Lung (tissue), 12 donors: Measurements from ENCODE around the gene CPT1A. TPM values are rescaled to one million over a fixed set of nuclear protein-coding genes. Genes with fewer than 3 reads are reported as not detected.
"Not testable (repeated sequence)": the region's sequence is repeated elsewhere in the genome, so short reads cannot be mapped to it uniquely, and the experiment has no call there.

Experiments used
- ATAC-seq: fragments of 200-7000 bp; cut with Tn5 transposase; one replicate; pipeline ENCODE4 v1.9.1; 2020; ENCODE audit warnings: moderate number of reproducible peaks; ENCODE audit not compliant: insufficient read depth, low FRiP score
- DNase-seq, 3 donors: peaks; one replicate each; pipeline ENCODE4 v3.0.0-alpha.2; 2013 to 2017
- H3K27ac ChIP-seq, 2 donors: one replicate each; pipeline ENCODE4 v1.5.1; 2013; ENCODE audit warnings: mild to moderate bottlenecking in 2 of 2, moderate library complexity in 2 of 2, control low read depth in 1 of 2, inconsistent platforms in 1 of 2, low read depth in 1 of 2, low read length in 1 of 2
- H3K27me3 ChIP-seq, 3 donors: one replicate each; pipeline ENCODE4 v1.5.1; 2013; ENCODE audit warnings: low read length in 2 of 3; ENCODE audit not compliant: control insufficient read depth in 3 of 3, insufficient read depth in 3 of 3
- H3K36me3 ChIP-seq, 4 donors: one replicate each; pipeline ENCODE4 v1.5.1; 2013; ENCODE audit warnings: low read length in 4 of 4, mild to moderate bottlenecking in 1 of 4, moderate library complexity in 1 of 4; ENCODE audit not compliant: control insufficient read depth in 4 of 4, insufficient read depth in 4 of 4
- H3K4me1 ChIP-seq, 5 donors: one replicate each; pipeline ENCODE4 v1.5.1; 2013; ENCODE audit warnings: low read length in 5 of 5, mild to moderate bottlenecking in 2 of 5, moderate library complexity in 1 of 5; ENCODE audit not compliant: control insufficient read depth in 5 of 5, insufficient read depth in 5 of 5
- H3K4me3 ChIP-seq: one replicate; pipeline ENCODE4 v1.5.1; 2013; ENCODE audit warnings: mild to moderate bottlenecking, control low read depth, moderate library complexity
- H3K9ac ChIP-seq, 2 donors: one replicate each; pipeline ENCODE4 v1.5.1; 2013; ENCODE audit warnings: low read length in 2 of 2, control low read depth in 1 of 2; ENCODE audit not compliant: insufficient read depth in 1 of 2
- H3K9me3 ChIP-seq, 4 donors: one replicate each; pipeline ENCODE4 v1.5.1; 2013; ENCODE audit warnings: low read length in 3 of 4, mild to moderate bottlenecking in 1 of 4, moderate library complexity in 1 of 4; ENCODE audit not compliant: control insufficient read depth in 4 of 4, insufficient read depth in 3 of 4
- WGBS, 2 donors: extraction: QIAGEN DNeasy Blood & Tissue Kit; methylation state at CpG; one replicate each; pipeline ENCODE4 v1.1.7; 2013; 5-methylcytosine and 5-hydroxymethylcytosine counted together
- polyA plus RNA-seq, 2 donors: library from polyadenylated mRNA; stranded (reverse); fragments of 200-250 nt; gene quantifications; one replicate each; pipeline ENCODE4 v1.2.1, GENCODE V29; 2013
- total RNA-seq, 2 donors: library from RNA; depleted of rRNA in 1 of 2; stranded (reverse); fragments of >200 nt in 1 of 2; gene quantifications; one replicate each; pipeline ENCODE4 v1.2.1, GENCODE V29; 2014 to 2021
- TF ChIP-seq, protein P1 (sequence below): IDR thresholded peaks from 2 replicates; pipeline ENCODE4 v1.5.1; 2012; ENCODE audit warnings: mild to moderate bottlenecking; ENCODE audit errors: control extremely low read depth, extremely low read depth
- donor health status: control.
- donor health status: control.
- donor health status: Bipolar disorder and iron deficiency.
- donor health status: healthy.
- donor health status: DM: yes; HTN: yes; CAD: no.

CPT1A gene
- total and polyA plus RNA-seq, 4 donors = 17.0 to 51.7 (median 18.4) TPM

DNA sequence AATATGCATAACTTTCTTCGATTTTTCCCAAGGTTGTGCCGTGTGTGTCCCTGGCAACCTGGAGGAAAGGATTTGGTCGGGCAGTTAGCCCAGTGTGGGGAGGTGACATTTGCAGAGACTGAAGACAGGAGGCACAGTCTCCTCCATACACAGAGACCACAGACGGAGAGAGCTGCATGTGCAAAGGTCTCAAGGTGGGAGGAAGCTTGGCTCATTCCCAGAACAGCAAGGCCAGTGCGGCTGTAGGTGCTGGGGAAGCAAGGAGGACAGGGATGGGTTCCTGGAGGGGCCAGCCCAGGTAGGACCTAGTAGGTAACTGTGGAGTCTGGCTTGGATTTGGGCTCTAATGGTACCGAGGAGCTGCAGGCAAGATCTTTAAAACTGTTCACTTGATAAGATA, 20.7 kb upstream of the CPT1A start:
- 80 to 96% methylated on average over 6 of the region's 6 CpGs for WGBS, 2 donors
- no peaks in the 10 kb centered on the region for H3K36me3 ChIP-seq
- no peaks in the 10 kb centered on the region for H3K27me3 ChIP-seq
- TF ChIP-seq, protein P1, sequence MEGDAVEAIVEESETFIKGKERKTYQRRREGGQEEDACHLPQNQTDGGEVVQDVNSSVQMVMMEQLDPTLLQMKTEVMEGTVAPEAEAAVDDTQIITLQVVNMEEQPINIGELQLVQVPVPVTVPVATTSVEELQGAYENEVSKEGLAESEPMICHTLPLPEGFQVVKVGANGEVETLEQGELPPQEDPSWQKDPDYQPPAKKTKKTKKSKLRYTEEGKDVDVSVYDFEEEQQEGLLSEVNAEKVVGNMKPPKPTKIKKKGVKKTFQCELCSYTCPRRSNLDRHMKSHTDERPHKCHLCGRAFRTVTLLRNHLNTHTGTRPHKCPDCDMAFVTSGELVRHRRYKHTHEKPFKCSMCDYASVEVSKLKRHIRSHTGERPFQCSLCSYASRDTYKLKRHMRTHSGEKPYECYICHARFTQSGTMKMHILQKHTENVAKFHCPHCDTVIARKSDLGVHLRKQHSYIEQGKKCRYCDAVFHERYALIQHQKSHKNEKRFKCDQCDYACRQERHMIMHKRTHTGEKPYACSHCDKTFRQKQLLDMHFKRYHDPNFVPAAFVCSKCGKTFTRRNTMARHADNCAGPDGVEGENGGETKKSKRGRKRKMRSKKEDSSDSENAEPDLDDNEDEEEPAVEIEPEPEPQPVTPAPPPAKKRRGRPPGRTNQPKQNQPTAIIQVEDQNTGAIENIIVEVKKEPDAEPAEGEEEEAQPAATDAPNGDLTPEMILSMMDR = no peak
- no peak overlapping the region for H3K27ac ChIP-seq
- DNase-seq (no peak), ATAC-seq (no peak)
- no peak overlapping the region for H3K4me3 ChIP-seq
- peaks cover 0 to 2% (median 0%) of the 10 kb centered on the region in 5 donors for H3K4me1 ChIP-seq
- peaks cover 0 to 3% (median 1%) of the 10 kb centered on the region in 4 donors for H3K9me3 ChIP-seq
- H3K9ac ChIP-seq = no peak overlapping the region

DNA sequence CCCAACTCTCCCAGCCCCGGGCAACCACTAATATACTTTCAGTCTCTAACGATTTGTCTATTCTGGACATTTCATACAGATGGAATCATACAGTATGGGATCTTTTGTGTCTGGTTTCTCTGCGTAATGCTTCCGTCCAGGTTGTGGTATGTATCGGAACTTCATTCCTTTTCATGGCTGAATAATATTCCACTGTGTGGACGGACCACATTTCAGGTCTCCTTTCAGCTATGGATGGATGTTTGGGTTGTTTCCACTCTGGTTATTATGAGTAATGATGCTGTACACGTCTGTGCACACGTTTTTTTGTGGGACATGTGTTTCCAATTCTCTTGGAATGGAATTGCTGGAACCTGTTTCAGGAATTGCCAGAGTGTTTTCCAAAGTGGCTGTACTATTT, 17.4 kb upstream of the CPT1A start:
- TF ChIP-seq, protein P1 = no peak
- H3K4me3 ChIP-seq = no peak overlapping the region
- peaks cover 0 to 4% (median 2%) of the 10 kb centered on the region in 4 donors for H3K9me3 ChIP-seq
- no peak overlapping the region for H3K27ac ChIP-seq
- peaks cover 0 to 6% (median 2%) of the 10 kb centered on the region in 5 donors for H3K4me1 ChIP-seq
- ATAC-seq = no peak
- H3K36me3 ChIP-seq = no peaks in the 10 kb centered on the region
- H3K27me3 ChIP-seq = peaks cover 0 to 4% (median 3%) of the 10 kb centered on the region in 3 donors
- no peak for DNase-seq
- H3K9ac ChIP-seq = no peak overlapping the region
- WGBS, 2 donors = 85 to 92% methylated on average over 8 of the region's 8 CpGs

DNA sequence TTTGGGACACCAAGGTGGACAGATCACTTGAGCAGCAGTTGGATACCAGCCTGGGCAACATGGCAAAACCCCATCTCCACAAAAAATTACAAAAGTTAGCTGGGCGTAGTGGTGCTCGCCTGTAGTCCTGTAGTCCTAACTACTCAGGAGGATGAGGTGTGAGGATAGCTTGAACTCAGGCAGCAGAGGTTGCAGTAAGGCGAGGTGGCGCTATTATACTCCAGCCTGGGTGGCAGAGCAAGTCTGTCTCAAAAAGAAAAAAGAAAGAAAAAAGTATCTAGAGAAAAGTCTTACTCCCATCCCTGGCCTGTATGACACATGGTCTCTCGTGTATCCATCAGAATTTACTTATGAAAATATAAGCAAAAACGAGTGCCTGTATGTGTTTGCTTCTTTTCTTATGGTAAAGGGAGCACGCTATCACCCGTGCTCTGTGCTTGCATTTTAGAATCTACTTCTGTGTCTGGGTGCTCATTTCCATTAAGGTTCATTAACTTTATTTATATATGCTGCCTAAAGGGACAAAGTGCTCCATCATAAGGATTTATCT, 15.4 kb upstream of the CPT1A start:
- TF ChIP-seq, protein P1 = no peak
- no peak for ATAC-seq
- DNase-seq = no peak
- H3K9ac ChIP-seq = no peak overlapping the region
- 92 to 93% methylated on average over 8 of the region's 8 CpGs for WGBS, 2 donors
- H3K4me3 ChIP-seq = no peak overlapping the region
- H3K9me3 ChIP-seq = peaks cover 0 to 5% (median 0%) of the 10 kb centered on the region in 4 donors
- H3K36me3 ChIP-seq = no peaks in the 10 kb centered on the region
- H3K27me3 ChIP-seq = peaks cover 0 to 12% (median 7%) of the 10 kb centered on the region in 3 donors
- peaks cover 0 to 6% (median 2%) of the 10 kb centered on the region in 5 donors for H3K4me1 ChIP-seq
- no peak overlapping the region for H3K27ac ChIP-seq

DNA sequence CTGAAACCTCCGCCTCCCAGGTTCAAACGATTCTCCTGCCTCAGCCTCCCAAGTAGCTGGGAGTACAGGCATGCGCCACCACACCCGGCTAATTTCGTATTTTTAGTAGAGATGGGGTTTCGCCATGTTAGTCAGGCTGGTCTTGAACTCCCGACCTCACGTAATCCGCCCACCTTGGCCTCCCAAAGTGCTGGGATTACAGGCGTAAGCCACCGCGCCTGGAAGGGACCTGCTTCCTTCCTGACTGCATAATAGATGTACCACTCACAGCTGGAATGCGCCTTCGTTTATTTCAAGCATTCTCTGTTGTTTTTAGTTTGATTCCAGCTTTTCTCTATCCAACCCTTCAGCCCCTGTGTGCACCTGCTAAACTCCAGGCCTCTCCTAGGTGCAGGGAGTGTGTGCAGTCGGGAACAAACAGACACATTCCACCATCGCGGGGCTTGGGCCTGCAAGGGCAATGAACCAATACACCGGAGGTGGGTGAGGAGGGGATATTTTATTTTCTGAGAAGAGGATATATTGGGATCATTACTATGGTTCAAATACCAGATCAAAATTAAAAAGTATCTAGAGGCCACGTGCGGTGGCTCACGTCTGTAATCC, 14.8 kb upstream of the CPT1A start:
- not testable (repeated sequence) for H3K36me3 ChIP-seq, H3K4me3 ChIP-seq, ATAC-seq, DNase-seq, H3K9ac ChIP-seq, H3K27ac ChIP-seq, H3K4me1 ChIP-seq, H3K9me3 ChIP-seq
- WGBS, 2 donors = 86 to 93% methylated on average over 21 of the region's 21 CpGs
- peaks cover 0 to 12% (median 7%) of the 10 kb centered on the region in 3 donors for H3K27me3 ChIP-seq
